Hepatocyte (in vitro differentiated cells): Measurements from ENCODE around the gene SLBP. TPM values are rescaled to one million over a fixed set of nuclear protein-coding genes. Genes with fewer than 3 reads are reported as not detected.

Source experiments
- DNase-seq: peaks from one replicate; pipeline ENCODE4 v3.0.0-alpha.2; 2016; ENCODE audit warnings: low spot score
- H2AFZ ChIP-seq: fragments of 200-600 bp; sonication (generic); 2 replicates; pipeline ENCODE4 v1.6.0; 2016; ENCODE audit warnings: antibody characterized with exemption, mild to moderate bottlenecking
- H3K27ac ChIP-seq: fragments of 200-600 bp; sonication (generic); 2 replicates; pipeline ENCODE4 v1.5.1; 2016; ENCODE audit warnings: mild to moderate bottlenecking
- H3K27me3 ChIP-seq: fragments of 200-600 bp; sonication (generic); 2 replicates; pipeline ENCODE4 v1.6.1; 2016
- H3K36me3 ChIP-seq: fragments of 200-600 bp; sonication (generic); replicated peaks from 2 replicates; pipeline ENCODE4 v1.5.1; 2016; ENCODE audit warnings: low read depth; ENCODE audit not compliant: insufficient read depth
- H3K4me1 ChIP-seq: fragments of 200-600 bp; sonication (generic); 2 replicates; pipeline ENCODE4 v1.5.1; 2016; ENCODE audit warnings: mild to moderate bottlenecking, moderate library complexity; ENCODE audit not compliant: insufficient read depth
- H3K4me2 ChIP-seq: fragments of 200-600 bp; sonication (generic); 2 replicates; pipeline ENCODE4 v1.6.0; 2016
- H3K4me3 ChIP-seq: fragments of 200-600 bp; sonication (generic); 2 replicates; pipeline ENCODE4 v1.5.1; 2016; ENCODE audit warnings: mild to moderate bottlenecking
- H3K79me2 ChIP-seq: fragments of 200-600 bp; sonication (generic); 2 replicates; pipeline ENCODE4 v1.6.0; 2017; ENCODE audit warnings: mild to moderate bottlenecking
- H3K9me2 ChIP-seq: fragments of 200-600 bp; sonication (generic); replicated peaks from 2 replicates; pipeline ENCODE4 v1.6.0; 2017; ENCODE audit warnings: mild to moderate bottlenecking; ENCODE audit not compliant: insufficient read depth
- H3K9me3 ChIP-seq: fragments of 200-600 bp; sonication (generic); 2 replicates; pipeline ENCODE4 v1.5.1; 2016; ENCODE audit warnings: low read depth, mild to moderate bottlenecking
- H4K20me1 ChIP-seq: fragments of 200-600 bp; sonication (generic); 2 replicates; pipeline ENCODE4 v1.6.0; 2016; ENCODE audit warnings: mild to moderate bottlenecking; ENCODE audit not compliant: insufficient read depth, poor library complexity, severe bottlenecking
- CTCF ChIP-seq: fragments of 200-600 bp; sonication (generic); IDR thresholded peaks from 2 replicates; pipeline ENCODE4 v1.5.1; 2016; ENCODE audit warnings: antibody characterized with exemption, mild to moderate bottlenecking; ENCODE audit not compliant: poor library complexity
- EZH2 ChIP-seq: fragments of 200-600 bp; sonication (generic); IDR thresholded peaks from 2 replicates; pipeline ENCODE4 v1.6.1; 2016; ENCODE audit warnings: antibody characterized with exemption, mild to moderate bottlenecking, borderline replicate concordance
- EZH2phosphoT487 ChIP-seq: fragments of 200-600 bp; sonication (generic); IDR thresholded peaks from one replicate; pipeline ENCODE4 v1.6.1; 2018; ENCODE audit warnings: antibody characterized with exemption, mild to moderate bottlenecking, low read depth, moderate library complexity; ENCODE audit not compliant: unreplicated experiment, severe bottlenecking
- WGBS: methylation state at CpG from one replicate; pipeline ENCODE4 v1.1.6; 2016; ENCODE audit warnings: low lambda C conversion rate; ENCODE audit errors: missing lambda C conversion rate; 5-methylcytosine and 5-hydroxymethylcytosine counted together
- polyA plus RNA-seq: library from polyadenylated mRNA; unstranded; fragments of >200 nt; fragmentation: Nextera tagmentation; extraction: Ambion mirVana; gene quantifications from 2 replicates; pipeline ENCODE4 v1.2.1, GENCODE V29; 2016
- total RNA-seq: library from RNA; depleted of rRNA; stranded (reverse); fragments of >200 nt; gene quantifications from 2 replicates; pipeline ENCODE4 v1.2.3, GENCODE V29; 2014

SLBP gene
- total and polyA plus RNA-seq, 2 experiments from 2014 or later: 82.5 to 84.0 TPM

GRCh38 chr4:1750381-1751154 lies 38.4 kb upstream of the SLBP start:
- Histone ChIP-seq H3K27ac (no peak overlapping the region), H3K79me2 (no peaks in the 10 kb centered on the region), H3K4me1 (peaks cover 30% of the 10 kb centered on the region), H3K27me3 (no peaks in the 10 kb centered on the region), H4K20me1 (no peaks in the 10 kb centered on the region), H2AFZ (no peak overlapping the region), H3K9me2 (no peaks in the 10 kb centered on the region), H3K36me3 (no peaks in the 10 kb centered on the region), H3K9me3 (no peaks in the 10 kb centered on the region), H3K4me2 (no peak overlapping the region), H3K4me3 (no peak overlapping the region)
- 92% methylated on average over 18 of the region's 18 CpGs for WGBS
- no peak for DNase-seq
- no peak for TF ChIP-seq EZH2phosphoT487
- no peak for TF ChIP-seq CTCF
- no peak for TF ChIP-seq EZH2

- H3K4me2 ChIP-seq: no peak overlapping the region
- no peak overlapping the region for H2AFZ ChIP-seq
- no peaks in the 10 kb centered on the region for H3K79me2 ChIP-seq
- H3K4me1 ChIP-seq: peaks cover 30% of the 10 kb centered on the region
- H3K9me3 ChIP-seq: no peaks in the 10 kb centered on the region
- H3K27me3 ChIP-seq: no peaks in the 10 kb centered on the region
- TF ChIP-seq EZH2: no peak
- no peak for TF ChIP-seq EZH2phosphoT487
- TF ChIP-seq CTCF: no peak
- DNase-seq: no peak
- H3K36me3 ChIP-seq: no peaks in the 10 kb centered on the region
- WGBS: 73% methylated on average over 14 of the region's 14 CpGs
- H3K9me2 ChIP-seq: no peaks in the 10 kb centered on the region
- no peaks in the 10 kb centered on the region for H4K20me1 ChIP-seq
- H3K27ac ChIP-seq: no peak overlapping the region
- H3K4me3 ChIP-seq: no peak overlapping the region
These were observed 37.7 kb upstream of the SLBP start for GRCh38 chr4:1749826-1750225.

- Histone ChIP-seq H3K36me3 (no peaks in the 10 kb centered on the region), H4K20me1 (no peaks in the 10 kb centered on the region), H3K4me3 (no peak overlapping the region), H3K9me2 (no peaks in the 10 kb centered on the region), H3K27ac (no peak overlapping the region), H3K79me2 (no peaks in the 10 kb centered on the region), H3K27me3 (no peaks in the 10 kb centered on the region), H3K9me3 (no peaks in the 10 kb centered on the region), H3K4me1 (peaks cover 28% of the 10 kb centered on the region), H3K4me2 (no peak overlapping the region), H2AFZ (no peak overlapping the region)
- TF ChIP-seq EZH2phosphoT487: no peak
- DNase-seq: no peak
- WGBS: 63% methylated on average over 3 of the region's 3 CpGs
These were observed 37.3 kb upstream of the SLBP start for GRCh38 chr4:1749370-1749769.

GRCh38 chr4:1748465-1748995 lies 36.4 kb upstream of the SLBP start:
- TF ChIP-seq EZH2phosphoT487 (no peak), CTCF (peak; percentile 91)
- no peaks in the 10 kb centered on the region for H3K9me3 ChIP-seq
- no peak overlapping the region for H2AFZ ChIP-seq
- H3K4me3 ChIP-seq: no peak overlapping the region
- H3K27me3 ChIP-seq: no peaks in the 10 kb centered on the region
- H3K36me3 ChIP-seq: no peaks in the 10 kb centered on the region
- peak; percentile 92 for DNase-seq
- no peak overlapping the region for H3K27ac ChIP-seq
- no peaks in the 10 kb centered on the region for H3K9me2 ChIP-seq
- peaks cover 20% of the 10 kb centered on the region for H3K4me1 ChIP-seq
- no peaks in the 10 kb centered on the region for H4K20me1 ChIP-seq
- H3K4me2 ChIP-seq: peak overlapping the region; percentile 73
- WGBS: 22% methylated on average over 19 of the region's 29 CpGs
- H3K79me2 ChIP-seq: no peaks in the 10 kb centered on the region
